Measurements from ENCODE around the gene SHD. TPM values are rescaled to one million over a fixed set of nuclear protein-coding genes. Genes with fewer than 3 reads are reported as not detected.
"Not testable (repeated sequence)": the region's sequence is repeated elsewhere in the genome, so short reads cannot be mapped to it uniquely, and the experiment has no call there.

Gene SHD
- total RNA-seq (under 1 TPM; 0.14 to 0.64 TPM), total RNA-seq (0 to 2.0 (median 0.05) reads per million in 172 experiments)
- 0.45 TPM for polyA plus RNA-seq (2013, experiment 1 of 2)
- 2.1 TPM for polyA plus RNA-seq (2013, experiment 2 of 2)

GRCh38 chr19:4278419-4279266 lies at the start of gene SHD:
Gene SHD, plus strand, starts transcription at chr19:4279266. Its CDS starts 798 bp downstream, at chr19:4280064.
- Histone ChIP-seq H3K27ac (ENCODE audit: low read depth in 1 of 2, low read length in 2 of 2) (no peak within 1 kb of the TSS), H3K4me3 (ENCODE audit: low read length) (no peak within 1 kb of the TSS), H3K36me3 (ENCODE audit: insufficient read depth, low read length) (no peaks in the 10 kb centered on the region), H3K9me3 (ENCODE audit: control insufficient read depth in 1 of 2, insufficient read depth in 1 of 2, low read length in 2 of 2) (peaks cover 0 to 5% of the 10 kb centered on the region in 2 experiments), H3K4me1 (ENCODE audit: insufficient read depth, low read length) (peaks cover 15% of the 10 kb centered on the region), H3K27me3 (ENCODE audit: control insufficient read depth in 1 of 2, insufficient read depth in 2 of 2, low read length in 2 of 2) (peaks cover 15 to 16% of the 10 kb centered on the region in 2 experiments)
- ATAC-seq (ENCODE audit: poor library complexity) (no peak), DNase-seq (no peak)
- intact Hi-C loops (cut with DNase I, micrococcal nuclease) = no loop called here
- Mint-ChIP-seq H3K4me3 (peak within 1 kb of the TSS; percentile 45), H3K36me3 (ENCODE audit: low read depth) (no peaks in the 10 kb centered on the region), H3K27me3 (peaks cover 30% of the 10 kb centered on the region), H3K9me3 (no peaks in the 10 kb centered on the region), H3K27ac (no peak within 1 kb of the TSS), H3K4me1 (ENCODE audit: low read depth) (no peaks in the 10 kb centered on the region)
- no peak for TF ChIP-seq CTCF (IDR thresholded peaks at IDR 0.05)
- CTCF ChIA-PET = interaction anchor here (1.0 kb wide), 1 partner anchor 11 kb away, joined by 3 read pairs; no protein-coding TSS in a partner anchor
- POLR2A ChIA-PET = interaction anchor here (0.9 kb wide), 1 partner anchor 64 kb away, joined by 3 read pairs; no protein-coding TSS in a partner anchor

GRCh38 chr19:4230237-4230636 lies 48.8 kb upstream of the SHD start:
- H3K9me3 Mint-ChIP-seq; intact Hi-C loops (cut with DNase I, micrococcal nuclease); H3K36me3 Mint-ChIP-seq (ENCODE audit: low read depth); POLR2A ChIA-PET; ATAC-seq (ENCODE audit: poor library complexity); H3K4me1 Mint-ChIP-seq (ENCODE audit: low read depth); H3K36me3 ChIP-seq (ENCODE audit: insufficient read depth, low read length); CTCF ChIA-PET; DNase-seq; H3K4me3 Mint-ChIP-seq; H3K4me1 ChIP-seq (ENCODE audit: insufficient read depth, low read length); H3K27ac ChIP-seq (ENCODE audit: low read depth in 1 of 2, low read length in 2 of 2); H3K4me3 ChIP-seq (ENCODE audit: low read length); H3K27ac Mint-ChIP-seq: not testable (repeated sequence)
- peaks cover 31% of the 10 kb centered on the region for H3K27me3 Mint-ChIP-seq
- H3K9me3 ChIP-seq (ENCODE audit: control insufficient read depth in 1 of 2, insufficient read depth in 1 of 2, low read length in 2 of 2) = peaks cover 0 to 18% of the 10 kb centered on the region in 2 experiments
- H3K27me3 ChIP-seq (ENCODE audit: control insufficient read depth in 1 of 2, insufficient read depth in 2 of 2, low read length in 2 of 2) = peaks cover 17 to 26% of the 10 kb centered on the region in 2 experiments

GRCh38 chr19:4231521-4231920 lies 47.5 kb upstream of the SHD start:
- peaks cover 0 to 18% of the 10 kb centered on the region in 2 experiments for H3K9me3 ChIP-seq (ENCODE audit: control insufficient read depth in 1 of 2, insufficient read depth in 1 of 2, low read length in 2 of 2)
- CTCF ChIA-PET = interaction anchor here (0.7 kb wide), 1 partner anchor 1580 kb away, joined by 4 read pairs; no protein-coding TSS in a partner anchor
- intact Hi-C loops (cut with DNase I, micrococcal nuclease); H3K4me3 Mint-ChIP-seq; H3K9me3 Mint-ChIP-seq; H3K27ac ChIP-seq (ENCODE audit: low read depth in 1 of 2, low read length in 2 of 2); DNase-seq; H3K27ac Mint-ChIP-seq; H3K4me1 Mint-ChIP-seq (ENCODE audit: low read depth); H3K36me3 Mint-ChIP-seq (ENCODE audit: low read depth); H3K4me1 ChIP-seq (ENCODE audit: insufficient read depth, low read length); ATAC-seq (ENCODE audit: poor library complexity); H3K4me3 ChIP-seq (ENCODE audit: low read length); POLR2A ChIA-PET; H3K36me3 ChIP-seq (ENCODE audit: insufficient read depth, low read length): not testable (repeated sequence)
- peaks cover 28% of the 10 kb centered on the region for H3K27me3 Mint-ChIP-seq
- peaks cover 17 to 26% of the 10 kb centered on the region in 2 experiments for H3K27me3 ChIP-seq (ENCODE audit: control insufficient read depth in 1 of 2, insufficient read depth in 2 of 2, low read length in 2 of 2)

GRCh38 chr19:4232139-4232538 lies 46.9 kb upstream of the SHD start:
- ATAC-seq (ENCODE audit: poor library complexity); H3K4me3 ChIP-seq (ENCODE audit: low read length); POLR2A ChIA-PET; H3K4me1 Mint-ChIP-seq (ENCODE audit: low read depth); DNase-seq; intact Hi-C loops (cut with DNase I, micrococcal nuclease); H3K4me1 ChIP-seq (ENCODE audit: insufficient read depth, low read length); H3K27ac Mint-ChIP-seq; H3K36me3 ChIP-seq (ENCODE audit: insufficient read depth, low read length); H3K36me3 Mint-ChIP-seq (ENCODE audit: low read depth); H3K4me3 Mint-ChIP-seq; H3K27ac ChIP-seq (ENCODE audit: low read depth in 1 of 2, low read length in 2 of 2); H3K9me3 Mint-ChIP-seq: not testable (repeated sequence)
- peaks cover 28% of the 10 kb centered on the region for H3K27me3 Mint-ChIP-seq
- Histone ChIP-seq H3K9me3 (ENCODE audit: control insufficient read depth in 1 of 2, insufficient read depth in 1 of 2, low read length in 2 of 2) (peaks cover 0 to 18% of the 10 kb centered on the region in 2 experiments), H3K27me3 (ENCODE audit: control insufficient read depth in 1 of 2, insufficient read depth in 2 of 2, low read length in 2 of 2) (peaks cover 17 to 26% of the 10 kb centered on the region in 2 experiments)
- CTCF ChIA-PET = interaction anchor here (0.7 kb wide), 2 partner anchors 286 to 1580 kb away, joined by 3 to 4 read pairs; partner anchors contain the start of gene PLIN4

Data from CD4-positive, alpha-beta T cell (primary cell).